NCI-H226 (cell line): ENCODE data around the gene COL20A1.
"Not testable (repeated sequence)": the region's sequence is repeated elsewhere in the genome, so short reads cannot be mapped to it uniquely, and the experiment has no call there.

Experiments
- DNase-seq: peaks from one replicate; pipeline ENCODE4 v3.0.0-alpha.2; 2015

COL20A1 gene

DNA sequence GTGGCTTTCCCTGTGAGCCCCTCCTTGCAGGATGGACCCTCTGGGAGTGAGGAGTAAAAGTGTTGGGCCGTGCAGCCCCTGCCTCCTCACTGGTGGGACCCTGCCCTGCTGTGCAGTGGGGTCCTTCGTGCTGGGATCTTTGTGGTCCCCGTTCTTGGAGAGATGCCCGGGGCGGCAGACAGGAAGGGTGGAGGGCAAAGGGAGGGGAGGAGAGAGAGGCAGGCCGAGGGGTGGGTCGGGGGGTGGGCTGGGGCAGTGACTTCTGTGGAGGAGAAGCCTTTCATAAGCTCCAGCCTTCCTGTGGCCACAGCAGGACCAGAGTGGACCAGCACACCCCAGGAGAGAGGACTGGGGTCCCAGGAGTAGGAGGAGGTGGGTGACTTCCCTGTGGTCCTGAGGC is at the start of gene COL20A1:
Gene COL20A1 (plus strand): TSS at position 283 of the 400 bp plus-strand sequence. CDS start 1,922 bp downstream, outside the sequence.
- DNase-seq: no peak

DNA sequence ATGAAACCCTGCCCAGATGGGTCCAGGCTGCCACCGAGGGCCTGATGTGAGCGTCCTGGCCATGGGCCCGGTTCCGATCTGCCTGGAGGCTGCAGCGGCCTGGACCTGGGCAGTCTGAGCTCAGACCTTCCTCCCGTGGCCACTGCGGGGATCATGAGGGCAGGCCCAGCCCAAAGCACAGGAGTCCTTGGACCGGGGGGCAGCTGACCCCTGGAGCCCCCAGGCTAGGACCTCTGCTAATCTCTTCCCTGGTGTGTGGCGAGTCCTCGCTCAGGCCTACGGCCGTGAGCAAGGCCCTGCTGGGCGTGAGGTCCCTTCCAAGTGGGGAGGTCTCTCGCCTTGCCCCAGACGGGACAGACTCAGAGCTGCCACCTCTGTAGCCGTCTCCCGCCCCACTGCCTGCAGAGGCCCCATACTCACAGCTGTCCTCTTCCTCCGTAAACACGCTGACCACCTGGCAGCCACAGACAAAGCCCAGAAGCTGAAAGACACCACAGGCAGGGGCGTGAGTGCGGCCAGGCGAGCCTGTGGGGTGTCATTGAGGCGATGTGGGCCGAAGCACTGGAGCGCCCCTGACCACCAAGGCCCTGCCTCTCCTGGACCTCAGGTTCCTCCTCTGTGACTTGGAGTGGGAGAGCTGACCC is 49.3 kb upstream of the COL20A1 start:
- DNase-seq: no peak

- DNase-seq: no peak
Measured at GRCh38 chr20:63244468-63244867, 48.5 kb upstream of the COL20A1 start.

- no peak for DNase-seq
Measured at GRCh38 chr20:63246490-63247288, 46.3 kb upstream of the COL20A1 start.

- no peak for DNase-seq
Measured at GRCh38 chr20:63247671-63248228, 45.2 kb upstream of the COL20A1 start.

GRCh38 chr20:63248835-63249591 is 44.0 kb upstream of the COL20A1 start:
- DNase-seq: no peak

DNA sequence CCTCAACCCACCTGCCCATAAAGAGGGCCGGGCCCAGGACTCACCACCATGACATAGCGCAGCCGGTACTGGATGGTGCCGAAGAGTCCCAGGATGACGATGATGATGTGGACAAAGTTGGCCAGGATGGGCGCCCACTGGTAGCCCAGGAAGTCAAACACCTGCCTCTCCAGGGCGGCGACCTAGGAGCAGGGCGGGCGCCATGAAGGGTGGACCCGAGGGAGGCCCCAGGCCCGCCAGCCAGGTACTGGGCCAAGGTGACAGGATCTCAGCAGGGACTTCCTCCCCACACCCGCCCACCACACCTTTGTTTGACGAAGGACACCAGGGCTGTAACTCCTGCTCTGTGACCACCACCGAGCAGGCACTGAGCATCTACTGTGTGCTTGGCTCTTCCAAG is 43.1 kb upstream of the COL20A1 start:
- no peak for DNase-seq

- DNase-seq: not testable (repeated sequence)
Measured at GRCh38 chr20:63251350-63251749, 41.6 kb upstream of the COL20A1 start.

- no peak for DNase-seq
Measured at GRCh38 chr20:63252284-63252711, 40.7 kb upstream of the COL20A1 start.

GRCh38 chr20:63253065-63253437 is 39.9 kb upstream of the COL20A1 start:
- no peak for DNase-seq

DNA sequence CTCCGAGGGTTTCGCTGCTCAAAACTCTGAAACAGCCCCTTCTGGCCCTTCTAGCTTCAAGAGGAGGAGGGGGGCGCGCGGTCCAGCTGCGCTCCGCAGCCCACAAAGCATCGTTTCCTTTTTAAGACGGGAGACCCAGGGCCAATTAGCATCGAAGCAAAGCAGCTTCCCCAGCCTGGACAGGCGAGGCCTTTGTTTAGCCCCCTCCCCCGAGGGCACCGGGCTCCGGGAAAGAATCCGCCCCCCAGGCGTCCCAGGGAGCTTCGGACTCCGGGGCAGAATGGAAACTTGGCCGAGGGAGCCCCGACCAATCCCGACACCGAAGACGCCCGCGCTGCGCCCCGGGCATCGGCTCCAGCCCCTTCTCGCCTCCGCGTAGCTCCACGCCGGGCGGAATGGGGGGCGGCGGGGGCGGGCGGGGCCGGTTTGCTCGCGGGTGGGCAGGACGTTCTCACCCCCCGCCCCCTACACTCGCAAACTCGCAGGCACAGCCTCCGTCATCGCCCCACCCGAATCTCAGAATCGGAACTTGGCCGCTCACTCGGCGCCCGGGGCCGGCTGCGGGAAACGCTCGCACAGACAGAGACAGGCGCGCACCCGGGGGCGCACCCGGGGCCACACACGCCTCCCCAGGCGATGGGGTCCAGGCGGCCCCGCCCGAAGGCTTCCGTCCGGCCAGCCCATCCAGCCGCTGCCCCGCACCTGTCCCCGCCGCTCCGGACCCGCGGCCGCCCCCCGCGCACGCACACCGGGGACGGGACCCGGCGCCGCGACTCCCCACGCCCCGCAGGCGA is 39.4 kb upstream of the COL20A1 start:
- DNase-seq: no peak

- DNase-seq: no peak
Measured at GRCh38 chr20:63254232-63254605, 38.8 kb upstream of the COL20A1 start, which contains the start of gene NKAIN4. Gene NKAIN4 (minus strand): TSS chr20:63254463. CDS start chr20:63254450, 13 bp downstream.

DNA sequence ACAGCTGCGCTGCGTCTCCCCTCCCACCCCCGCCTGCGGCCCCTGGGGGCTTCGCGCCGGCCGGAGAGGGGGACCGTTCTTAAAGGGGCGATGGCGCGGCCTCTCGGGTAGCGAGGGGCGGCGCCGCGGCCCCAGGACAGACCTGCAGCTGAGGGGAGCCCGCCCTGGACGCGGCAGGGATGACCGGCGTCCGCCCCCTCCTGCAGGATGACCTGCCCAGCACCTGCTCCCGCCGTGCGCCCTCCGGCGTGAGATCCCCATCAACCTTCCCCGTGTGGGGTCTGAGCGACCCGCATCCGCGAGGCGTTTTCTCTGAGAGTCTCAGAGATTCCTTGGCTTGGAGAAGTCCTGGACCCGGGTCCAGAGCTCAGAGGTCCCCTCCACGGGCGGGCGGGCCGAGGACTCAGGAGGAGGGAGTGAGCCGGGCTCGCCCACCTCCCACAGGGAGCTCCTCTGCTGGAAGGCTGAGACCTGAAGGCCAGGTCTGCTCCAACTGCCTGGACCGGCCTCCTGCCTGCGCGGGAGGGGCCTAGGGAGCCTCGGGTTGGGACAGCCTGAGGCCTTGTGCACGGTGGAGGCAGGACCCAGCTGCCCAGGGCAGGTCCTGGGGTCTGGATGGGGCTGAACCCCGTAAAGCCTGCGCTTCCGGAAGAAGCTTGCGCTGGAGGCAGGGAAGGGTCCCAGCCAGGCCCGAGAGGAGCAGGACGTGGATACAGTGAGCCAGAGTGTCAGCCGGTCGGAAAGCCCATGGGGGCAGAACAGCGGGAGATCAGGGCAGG is 38.2 kb upstream of the COL20A1 start:
- no peak for DNase-seq

DNA sequence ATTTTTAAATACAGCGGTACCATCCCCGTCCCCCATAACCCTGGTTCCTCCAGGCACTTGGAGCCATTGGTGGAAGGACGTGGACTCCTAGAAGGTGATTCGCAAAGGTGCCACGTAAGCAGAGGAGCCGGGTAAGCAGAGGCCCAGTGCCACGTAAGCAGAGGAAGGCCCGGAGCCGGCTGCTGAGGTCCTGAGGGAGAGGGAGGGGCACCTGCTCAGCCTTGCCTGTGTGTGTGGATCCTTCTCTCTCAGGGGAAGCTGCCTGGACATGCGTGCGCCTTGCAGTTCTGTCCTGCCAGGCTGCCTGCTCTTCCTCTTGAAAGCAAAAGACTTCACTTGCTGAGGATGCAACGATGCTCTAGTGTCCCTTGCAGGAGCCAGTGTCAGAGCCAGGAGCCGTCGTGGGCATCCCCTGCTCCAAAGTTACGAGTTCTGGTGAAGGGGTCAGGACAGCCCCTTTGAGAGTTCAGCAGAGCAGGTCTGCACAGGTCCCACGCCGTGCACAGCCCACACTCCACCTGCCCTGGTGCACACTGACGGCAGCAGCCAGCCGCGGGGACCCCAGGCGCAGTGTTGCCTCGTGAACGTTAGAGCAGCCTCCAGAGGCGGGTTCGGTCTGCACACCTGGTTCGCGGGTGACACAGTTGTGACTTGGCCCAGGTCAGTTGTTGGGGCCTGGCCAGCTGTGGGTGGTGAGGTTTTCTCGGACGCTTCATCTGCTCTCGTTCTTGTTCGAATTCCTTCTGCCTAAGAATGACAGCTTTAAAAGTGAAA is 36.9 kb upstream of the COL20A1 start:
- no peak for DNase-seq

- no peak for DNase-seq
Measured at GRCh38 chr20:63256954-63257353, 36.0 kb upstream of the COL20A1 start.

GRCh38 chr20:63257629-63258028 is 35.4 kb upstream of the COL20A1 start:
- no peak for DNase-seq

DNA sequence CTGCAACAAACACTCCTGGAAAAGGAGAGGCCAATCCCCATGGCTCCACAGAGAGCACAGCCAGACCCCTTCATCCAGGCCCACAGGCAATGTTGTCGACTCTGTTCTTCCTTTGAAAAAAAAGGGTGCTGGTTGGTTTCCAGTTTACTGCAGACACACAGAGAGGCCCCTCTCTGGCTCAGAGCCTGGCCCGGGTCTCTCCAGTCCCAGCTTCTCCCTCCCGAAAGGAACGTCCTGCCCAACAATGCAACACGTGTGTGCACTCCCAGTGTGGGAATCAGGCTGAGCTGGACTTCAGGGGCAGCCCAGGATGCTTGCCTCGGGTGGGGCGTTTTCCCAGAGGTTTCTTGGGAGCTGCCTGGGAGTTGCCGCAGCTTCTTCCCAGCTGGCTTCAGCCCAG is 34.2 kb upstream of the COL20A1 start:
- no peak for DNase-seq

- no peak for DNase-seq
Measured at GRCh38 chr20:63259734-63260460, 33.1 kb upstream of the COL20A1 start.

- DNase-seq: no peak
Measured at GRCh38 chr20:63260521-63260920, 32.5 kb upstream of the COL20A1 start.
